ENCODE results near the gene PTPN14.

DNA sequence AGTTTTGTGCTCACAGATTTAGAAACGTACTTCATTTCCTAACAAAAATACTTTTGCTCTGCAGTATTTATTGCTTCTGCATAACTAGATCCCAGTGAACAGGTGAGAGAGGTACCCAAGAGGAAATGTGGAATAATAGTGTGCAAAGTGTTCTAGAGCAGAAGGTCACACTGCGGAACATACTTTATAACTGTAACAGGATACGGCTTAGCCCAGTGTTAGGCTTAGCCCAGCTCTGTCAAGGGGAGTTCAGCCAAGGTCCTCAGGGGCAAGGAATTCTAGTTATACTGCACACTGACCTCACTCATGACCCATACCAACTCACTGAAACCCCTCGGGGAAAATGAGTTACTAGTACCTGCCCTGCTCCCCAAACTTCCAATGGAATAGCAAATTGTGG is 55.3 kb downstream of the PTPN14 start:
- TF ChIP-seq, protein P1, sequence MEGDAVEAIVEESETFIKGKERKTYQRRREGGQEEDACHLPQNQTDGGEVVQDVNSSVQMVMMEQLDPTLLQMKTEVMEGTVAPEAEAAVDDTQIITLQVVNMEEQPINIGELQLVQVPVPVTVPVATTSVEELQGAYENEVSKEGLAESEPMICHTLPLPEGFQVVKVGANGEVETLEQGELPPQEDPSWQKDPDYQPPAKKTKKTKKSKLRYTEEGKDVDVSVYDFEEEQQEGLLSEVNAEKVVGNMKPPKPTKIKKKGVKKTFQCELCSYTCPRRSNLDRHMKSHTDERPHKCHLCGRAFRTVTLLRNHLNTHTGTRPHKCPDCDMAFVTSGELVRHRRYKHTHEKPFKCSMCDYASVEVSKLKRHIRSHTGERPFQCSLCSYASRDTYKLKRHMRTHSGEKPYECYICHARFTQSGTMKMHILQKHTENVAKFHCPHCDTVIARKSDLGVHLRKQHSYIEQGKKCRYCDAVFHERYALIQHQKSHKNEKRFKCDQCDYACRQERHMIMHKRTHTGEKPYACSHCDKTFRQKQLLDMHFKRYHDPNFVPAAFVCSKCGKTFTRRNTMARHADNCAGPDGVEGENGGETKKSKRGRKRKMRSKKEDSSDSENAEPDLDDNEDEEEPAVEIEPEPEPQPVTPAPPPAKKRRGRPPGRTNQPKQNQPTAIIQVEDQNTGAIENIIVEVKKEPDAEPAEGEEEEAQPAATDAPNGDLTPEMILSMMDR (IDR thresholded peaks at IDR 0.05): no peak
- TF ChIP-seq, protein P2, sequence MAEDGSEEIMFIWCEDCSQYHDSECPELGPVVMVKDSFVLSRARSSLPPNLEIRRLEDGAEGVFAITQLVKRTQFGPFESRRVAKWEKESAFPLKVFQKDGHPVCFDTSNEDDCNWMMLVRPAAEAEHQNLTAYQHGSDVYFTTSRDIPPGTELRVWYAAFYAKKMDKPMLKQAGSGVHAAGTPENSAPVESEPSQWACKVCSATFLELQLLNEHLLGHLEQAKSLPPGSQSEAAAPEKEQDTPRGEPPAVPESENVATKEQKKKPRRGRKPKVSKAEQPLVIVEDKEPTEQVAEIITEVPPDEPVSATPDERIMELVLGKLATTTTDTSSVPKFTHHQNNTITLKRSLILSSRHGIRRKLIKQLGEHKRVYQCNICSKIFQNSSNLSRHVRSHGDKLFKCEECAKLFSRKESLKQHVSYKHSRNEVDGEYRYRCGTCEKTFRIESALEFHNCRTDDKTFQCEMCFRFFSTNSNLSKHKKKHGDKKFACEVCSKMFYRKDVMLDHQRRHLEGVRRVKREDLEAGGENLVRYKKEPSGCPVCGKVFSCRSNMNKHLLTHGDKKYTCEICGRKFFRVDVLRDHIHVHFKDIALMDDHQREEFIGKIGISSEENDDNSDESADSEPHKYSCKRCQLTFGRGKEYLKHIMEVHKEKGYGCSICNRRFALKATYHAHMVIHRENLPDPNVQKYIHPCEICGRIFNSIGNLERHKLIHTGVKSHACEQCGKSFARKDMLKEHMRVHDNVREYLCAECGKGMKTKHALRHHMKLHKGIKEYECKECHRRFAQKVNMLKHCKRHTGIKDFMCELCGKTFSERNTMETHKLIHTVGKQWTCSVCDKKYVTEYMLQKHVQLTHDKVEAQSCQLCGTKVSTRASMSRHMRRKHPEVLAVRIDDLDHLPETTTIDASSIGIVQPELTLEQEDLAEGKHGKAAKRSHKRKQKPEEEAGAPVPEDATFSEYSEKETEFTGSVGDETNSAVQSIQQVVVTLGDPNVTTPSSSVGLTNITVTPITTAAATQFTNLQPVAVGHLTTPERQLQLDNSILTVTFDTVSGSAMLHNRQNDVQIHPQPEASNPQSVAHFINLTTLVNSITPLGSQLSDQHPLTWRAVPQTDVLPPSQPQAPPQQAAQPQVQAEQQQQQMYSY (CRISPR knock-in tag; IDR thresholded peaks at IDR 0.05): no peak
- TF ChIP-seq, protein P3, sequence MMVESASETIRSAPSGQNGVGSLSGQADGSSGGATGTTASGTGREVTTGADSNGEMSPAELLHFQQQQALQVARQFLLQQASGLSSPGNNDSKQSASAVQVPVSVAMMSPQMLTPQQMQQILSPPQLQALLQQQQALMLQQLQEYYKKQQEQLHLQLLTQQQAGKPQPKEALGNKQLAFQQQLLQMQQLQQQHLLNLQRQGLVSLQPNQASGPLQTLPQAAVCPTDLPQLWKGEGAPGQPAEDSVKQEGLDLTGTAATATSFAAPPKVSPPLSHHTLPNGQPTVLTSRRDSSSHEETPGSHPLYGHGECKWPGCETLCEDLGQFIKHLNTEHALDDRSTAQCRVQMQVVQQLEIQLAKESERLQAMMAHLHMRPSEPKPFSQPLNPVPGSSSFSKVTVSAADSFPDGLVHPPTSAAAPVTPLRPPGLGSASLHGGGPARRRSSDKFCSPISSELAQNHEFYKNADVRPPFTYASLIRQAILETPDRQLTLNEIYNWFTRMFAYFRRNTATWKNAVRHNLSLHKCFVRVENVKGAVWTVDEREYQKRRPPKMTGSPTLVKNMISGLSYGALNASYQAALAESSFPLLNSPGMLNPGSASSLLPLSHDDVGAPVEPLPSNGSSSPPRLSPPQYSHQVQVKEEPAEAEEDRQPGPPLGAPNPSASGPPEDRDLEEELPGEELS (CRISPR knock-in tag; IDR thresholded peaks at IDR 0.05): no peak
